ENCODE measurements around the gene METTL9. TPM values are rescaled to one million over a fixed set of nuclear protein-coding genes. Genes with fewer than 3 reads are reported as not detected.
"Not testable (repeated sequence)": the region's sequence is repeated elsewhere in the genome, so short reads cannot be mapped to it uniquely, and the experiment has no call there.

METTL9 gene
- polyA plus RNA-seq, 1 donor = 251 TPM

DNA sequence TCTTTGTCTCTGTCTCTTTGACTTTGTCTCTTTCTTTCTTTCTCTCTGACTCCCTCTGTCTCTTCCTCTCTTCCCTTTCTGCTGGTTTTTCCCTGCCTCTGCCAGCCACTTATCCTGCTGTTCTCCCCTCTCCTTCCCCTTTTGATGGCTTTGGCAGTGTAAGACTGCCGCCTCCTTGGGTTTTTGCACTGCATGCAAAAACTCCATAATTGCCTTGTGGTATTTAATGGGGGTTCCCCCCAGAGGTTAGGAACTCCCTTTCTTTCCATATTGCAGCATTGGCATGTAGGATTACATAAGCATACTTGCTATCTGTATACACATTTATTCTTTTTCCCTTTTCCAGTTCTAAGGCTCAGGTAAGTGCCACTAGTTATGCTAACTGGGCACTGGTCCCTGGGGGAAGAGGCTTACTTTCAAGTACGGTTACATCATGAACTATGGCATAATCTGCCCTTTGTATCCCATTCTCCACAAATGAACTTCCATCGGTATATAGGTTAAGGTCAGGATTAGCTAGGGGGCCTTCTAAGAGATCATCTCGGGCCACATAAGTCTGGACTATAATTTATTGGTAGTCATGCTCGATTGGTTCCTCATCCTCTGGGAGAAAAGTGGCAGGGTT lies 32.7 kb downstream of the METTL9 start:
- DNase-seq = not testable (repeated sequence)

- no peak for DNase-seq
These were observed 34.8 kb downstream of the METTL9 start for GRCh38 chr16:21634216-21634615.

DNA sequence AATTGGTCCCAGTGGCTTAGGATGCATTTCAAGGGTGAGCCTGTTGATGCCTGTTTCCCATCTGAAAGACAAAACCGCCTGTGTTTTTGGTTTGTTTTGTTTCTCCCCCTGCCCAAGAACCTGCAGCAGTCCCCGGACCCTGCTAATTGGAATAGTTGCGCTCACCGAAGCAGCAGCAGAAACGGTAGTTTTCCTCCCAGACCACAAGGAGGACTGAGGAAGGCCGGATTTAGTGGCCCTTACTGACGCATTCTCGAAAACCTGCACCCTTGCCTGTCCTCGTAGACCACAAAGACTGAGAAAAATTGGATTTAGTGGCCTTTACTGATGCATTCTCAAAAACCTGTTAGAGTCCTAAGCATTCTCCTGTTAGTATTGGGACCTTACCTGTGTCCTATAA lies 36.3 kb downstream of the METTL9 start:
- DNase-seq = not testable (repeated sequence)

DNA sequence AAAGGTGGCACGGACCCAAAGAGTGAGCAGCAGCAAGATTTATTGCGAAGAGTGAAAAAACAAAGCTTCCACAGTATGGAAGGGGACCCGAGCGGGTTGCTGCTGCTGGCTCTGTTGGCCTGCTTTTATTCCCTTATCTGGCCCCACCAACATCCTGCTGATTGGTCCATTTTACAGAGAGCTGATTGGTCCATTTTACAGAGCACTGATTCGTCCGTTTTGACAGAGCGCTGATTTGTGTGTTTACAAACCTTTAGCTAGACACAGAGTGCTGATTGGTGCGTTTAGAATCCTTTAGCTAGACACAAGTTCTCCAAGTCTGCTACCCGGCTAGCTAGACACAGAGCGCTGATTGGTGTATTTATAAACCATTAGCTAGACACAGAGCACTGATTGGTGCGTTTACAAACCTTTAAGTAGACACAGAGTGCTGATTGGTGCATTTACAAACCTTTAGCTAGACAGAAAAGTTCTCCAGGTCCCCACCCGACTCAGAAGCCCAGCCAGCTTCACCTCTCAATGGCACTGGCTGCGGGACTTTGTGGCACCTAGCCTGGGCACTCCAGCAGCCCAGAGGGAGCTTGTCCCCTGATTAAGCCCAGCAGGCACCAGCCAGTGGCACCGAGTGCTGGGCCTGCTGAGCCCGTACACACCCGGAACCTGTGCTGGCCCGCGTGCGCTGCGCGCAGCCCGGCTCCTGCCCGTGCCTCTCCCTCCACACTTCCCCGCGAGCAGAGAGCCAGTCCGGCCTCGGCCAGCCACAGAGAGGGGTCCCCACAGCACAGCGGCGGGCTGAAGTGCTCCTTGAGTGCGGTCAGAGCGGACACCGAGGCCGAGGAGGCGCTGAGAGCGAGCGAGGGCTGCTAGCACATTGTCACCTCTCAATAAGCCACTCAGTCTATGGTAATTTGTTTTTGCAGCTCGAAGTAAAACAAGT lies 37.9 kb downstream of the METTL9 start:
- no peak for DNase-seq

GRCh38 chr16:21638573-21638975 lies 39.2 kb downstream of the METTL9 start:
- no peak for DNase-seq

- DNase-seq = no peak
These were observed 40.1 kb downstream of the METTL9 start for GRCh38 chr16:21639493-21639892.

GRCh38 chr16:21641916-21642315 lies 42.5 kb downstream of the METTL9 start:
- no peak for DNase-seq

- DNase-seq = no peak
These were observed 43.5 kb downstream of the METTL9 start for GRCh38 chr16:21642861-21643260.

DNA sequence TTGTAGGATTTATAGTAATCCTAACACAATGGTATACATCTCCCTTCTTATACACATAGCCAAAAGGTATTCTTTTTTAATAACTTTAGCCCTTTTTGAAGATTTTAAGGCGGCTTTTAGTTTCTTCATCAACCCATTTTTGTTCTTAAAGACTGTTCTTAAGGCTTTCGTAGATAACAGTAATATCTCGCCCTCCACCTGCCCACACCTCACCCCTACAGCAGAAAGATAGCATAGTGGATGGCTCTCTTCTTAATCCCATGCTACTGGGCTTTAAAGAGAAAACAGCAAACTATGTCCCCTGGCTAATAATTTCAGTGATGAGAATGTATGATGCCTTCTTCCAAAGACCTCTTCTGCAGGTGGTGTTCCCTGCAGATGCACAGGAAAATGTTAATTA lies 44.4 kb downstream of the METTL9 start:
- no peak for DNase-seq

- DNase-seq = no peak
These were observed 45.3 kb downstream of the METTL9 start for GRCh38 chr16:21644674-21645073.

GRCh38 chr16:21645261-21645721 lies 45.9 kb downstream of the METTL9 start:
- DNase-seq = no peak

DNA sequence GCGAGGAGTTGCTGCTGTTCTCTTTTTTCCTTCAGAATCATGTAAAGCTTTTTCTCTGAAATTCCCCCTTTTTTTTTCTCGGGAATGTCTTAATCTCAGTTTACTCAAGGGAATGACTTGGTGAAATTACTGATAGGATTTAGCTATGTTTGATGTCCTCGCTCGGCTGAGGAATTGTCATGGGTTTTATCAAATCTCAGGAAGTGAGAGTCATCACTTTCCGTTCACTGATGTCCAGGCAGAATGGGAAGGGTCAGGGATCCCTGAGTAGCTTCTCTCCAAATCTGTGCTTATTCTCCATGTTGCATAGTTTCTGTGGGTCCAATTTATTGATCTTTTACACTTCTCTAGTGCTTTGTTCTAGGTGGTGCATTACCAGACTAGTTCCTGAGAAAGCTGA lies 46.7 kb downstream of the METTL9 start:
- DNase-seq = no peak

GRCh38 chr16:21646721-21647561 lies 47.6 kb downstream of the METTL9 start:
- no peak for DNase-seq

DNA sequence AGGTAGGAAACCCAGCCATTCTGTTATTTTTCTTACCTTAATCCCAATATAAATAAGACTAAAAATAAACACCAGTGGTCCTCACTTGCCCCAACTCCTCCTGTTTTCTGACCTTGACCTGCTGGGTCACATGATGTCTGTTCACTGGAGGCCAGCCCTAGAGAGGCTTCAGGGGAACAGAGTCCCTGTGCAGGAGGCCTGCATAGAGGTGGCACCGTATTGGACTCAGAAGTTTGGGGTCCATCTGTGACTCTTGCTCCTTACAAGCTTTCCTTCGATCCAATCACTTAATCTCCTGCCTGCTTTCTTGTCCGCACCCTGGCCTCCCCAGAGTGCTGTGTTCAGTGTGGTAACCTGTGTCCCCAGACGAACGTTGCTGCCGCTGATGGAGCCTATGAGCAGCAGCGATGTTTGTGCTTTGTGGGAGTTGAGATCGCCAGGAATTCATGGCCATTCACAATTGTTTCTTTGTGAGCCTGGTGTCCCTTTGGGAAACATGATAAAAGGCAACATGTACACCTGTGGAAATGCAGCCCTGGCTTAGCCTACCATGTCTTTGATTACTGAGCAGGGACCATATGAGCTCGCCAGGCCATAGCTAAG lies 48.3 kb downstream of the METTL9 start:
- DNase-seq = no peak

- DNase-seq = not testable (repeated sequence)
These were observed 50.5 kb downstream of the METTL9 start for GRCh38 chr16:21649826-21650406.

DNA sequence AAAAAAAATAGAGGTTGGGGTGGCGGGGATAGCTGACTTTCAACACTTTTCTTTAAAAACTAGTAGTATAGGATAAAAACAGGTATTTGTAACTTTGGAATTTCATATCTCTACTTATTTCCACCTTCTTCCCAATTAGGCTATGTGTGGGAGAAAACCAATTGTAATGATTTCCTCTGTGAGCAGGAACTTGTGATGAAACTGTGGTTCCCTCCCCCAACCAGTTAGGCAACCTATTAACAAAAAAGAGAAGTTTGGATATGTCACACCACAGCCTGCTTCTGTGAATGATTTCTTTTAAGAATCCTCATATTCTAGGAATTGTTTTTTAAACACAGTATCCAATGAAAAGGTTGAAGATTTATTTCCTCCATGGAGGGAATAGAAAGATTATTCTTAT lies 51.1 kb downstream of the METTL9 start:
- DNase-seq = no peak

DNA sequence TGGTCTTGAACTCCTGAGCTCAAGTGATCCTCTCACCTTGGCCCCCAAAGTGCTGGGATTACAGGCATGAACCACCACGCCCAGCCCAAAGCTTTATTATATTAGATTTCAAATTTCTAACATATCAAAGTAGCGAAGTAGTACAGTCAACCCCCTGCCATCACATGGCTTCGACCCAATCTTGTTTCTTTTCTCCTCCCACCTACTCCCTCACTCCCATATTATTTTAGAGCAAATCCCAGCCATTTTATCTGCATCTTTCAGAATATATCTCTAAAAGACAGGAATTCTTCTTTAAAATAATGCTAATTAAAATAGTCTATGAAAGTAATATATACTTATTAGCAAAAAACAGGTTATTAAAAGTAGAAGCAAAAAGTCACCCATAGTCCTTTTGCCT lies 52.1 kb downstream of the METTL9 start:
- no peak for DNase-seq

DNA sequence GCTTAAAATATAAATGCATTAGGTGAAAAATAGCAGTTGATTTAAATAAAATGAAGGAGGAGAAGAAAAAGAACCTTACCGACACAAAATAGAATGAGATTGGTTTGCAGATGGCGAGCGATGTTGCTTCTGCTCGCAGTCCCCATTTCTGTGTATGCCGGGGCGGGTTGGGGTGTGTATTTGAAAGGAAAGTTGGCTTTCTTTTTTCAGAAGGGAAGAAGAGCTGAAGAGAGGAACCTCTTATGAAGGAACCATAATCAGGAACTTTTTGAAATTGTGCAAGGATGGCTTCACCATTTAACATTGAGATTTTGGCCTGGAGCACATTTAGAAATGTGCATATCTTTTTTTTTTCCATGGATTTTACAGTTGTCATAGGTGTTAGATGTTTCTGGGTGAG lies 53.1 kb downstream of the METTL9 start, which contains the start of gene IGSF6:
Gene IGSF6 (minus strand): TSS at position 156 of the 400 bp plus-strand sequence. CDS start 10 bp downstream, at position 146.
- no peak for DNase-seq

DNA sequence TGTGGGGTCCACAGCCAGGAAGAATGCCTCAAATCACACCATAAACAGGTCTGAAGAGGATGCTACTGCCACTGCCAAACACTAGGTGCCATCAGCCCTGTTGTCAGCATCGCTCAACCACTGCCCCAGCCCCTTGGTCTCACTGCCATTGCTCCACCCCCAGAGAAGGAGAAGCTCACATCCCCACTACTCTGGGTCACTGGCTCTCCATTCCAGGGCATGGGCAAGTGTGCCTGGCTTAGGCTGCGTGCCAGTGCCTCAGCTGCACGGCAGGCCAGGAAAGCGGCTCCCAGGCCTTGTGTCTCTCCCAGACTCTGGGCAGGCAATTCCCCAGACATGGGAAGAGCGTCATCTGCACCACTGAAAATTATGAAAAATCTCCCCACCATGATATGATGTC lies 54.2 kb downstream of the METTL9 start:
- no peak for DNase-seq

- DNase-seq = no peak
These were observed 55.1 kb downstream of the METTL9 start for GRCh38 chr16:21654466-21654865.

GRCh38 chr16:21654881-21655280 lies 55.5 kb downstream of the METTL9 start:
- no peak for DNase-seq

All from left kidney (tissue), 2 donors.